Muscle of back (tissue), 13 donors: ENCODE results near the gene PES1. TPM values are rescaled to one million over a fixed set of nuclear protein-coding genes. Genes with fewer than 3 reads are reported as not detected.
"Not testable (repeated sequence)": the region's sequence is repeated elsewhere in the genome, so short reads cannot be mapped to it uniquely, and the experiment has no call there.

Source experiments
- DNase-seq, 3 donors: peaks; one replicate each; pipeline versions ENCODE4 v3.0.0 to v3.0.0-alpha.2; 2013
- long read RNA-seq, 9 donors: transcript quantifications; one replicate each; lab custom pipeline, GENCODE V29; 2026
- polyA plus RNA-seq, 10 donors: library from polyadenylated mRNA; unstranded; fragments of 120-200 nt; gene quantifications; one replicate each; pipeline ENCODE4 v1.2.1, GENCODE V29; 2013; ENCODE audit not compliant: insufficient read length in 10 of 10

The PES1 gene
- polyA plus RNA-seq = 10 to 100 TPM; 36.7 to 53.4 (median 45.2) TPM
- long read RNA-seq, donor 1, transcript PES1-202 (15 exons, 2,295 nt) = major isoform, 7 of 9 reads
- long read RNA-seq, donor 1, partial matches to known transcripts = 0 of 9 reads
- long read RNA-seq, donor 1, other reads (novel, unspliced or antisense) = 0 of 9 reads
- long read RNA-seq, donor 2, transcript PES1-202 (15 exons, 2,295 nt) = major isoform, 5 of 6 reads
- long read RNA-seq, donor 2, partial matches to known transcripts = 0 of 6 reads
- long read RNA-seq, donor 2, other reads (novel, unspliced or antisense) = 0 of 6 reads
- long read RNA-seq, donor 3 = 0 reads
- long read RNA-seq, donor 4, partial matches to known transcripts = 0 of 3 reads
- long read RNA-seq, donor 4, other reads (novel, unspliced or antisense) = 0 of 3 reads
- long read RNA-seq, donor 5, transcript PES1-202 (15 exons, 2,295 nt) = major isoform, 5 of 7 reads
- long read RNA-seq, donor 5, partial matches to known transcripts = 0 of 7 reads
- long read RNA-seq, donor 5, other reads (novel, unspliced or antisense) = 0 of 7 reads
- long read RNA-seq, donor 6, transcript PES1-202 (15 exons, 2,295 nt) = major isoform, 10 of 13 reads
- long read RNA-seq, donor 6, partial matches to known transcripts = 0 of 13 reads
- long read RNA-seq, donor 6, other reads (novel, unspliced or antisense) = 0 of 13 reads
- long read RNA-seq, donor 7, partial matches to known transcripts = 0 of 4 reads
- long read RNA-seq, donor 7, other reads (novel, unspliced or antisense) = 0 of 4 reads
- long read RNA-seq, donor 8, transcript PES1-202 (15 exons, 2,295 nt) = major isoform, 5 of 7 reads
- long read RNA-seq, donor 8, partial matches to known transcripts = 0 of 7 reads
- long read RNA-seq, donor 8, other reads (novel, unspliced or antisense) = 0 of 7 reads
- long read RNA-seq, donor 9 = 0 reads

DNA sequence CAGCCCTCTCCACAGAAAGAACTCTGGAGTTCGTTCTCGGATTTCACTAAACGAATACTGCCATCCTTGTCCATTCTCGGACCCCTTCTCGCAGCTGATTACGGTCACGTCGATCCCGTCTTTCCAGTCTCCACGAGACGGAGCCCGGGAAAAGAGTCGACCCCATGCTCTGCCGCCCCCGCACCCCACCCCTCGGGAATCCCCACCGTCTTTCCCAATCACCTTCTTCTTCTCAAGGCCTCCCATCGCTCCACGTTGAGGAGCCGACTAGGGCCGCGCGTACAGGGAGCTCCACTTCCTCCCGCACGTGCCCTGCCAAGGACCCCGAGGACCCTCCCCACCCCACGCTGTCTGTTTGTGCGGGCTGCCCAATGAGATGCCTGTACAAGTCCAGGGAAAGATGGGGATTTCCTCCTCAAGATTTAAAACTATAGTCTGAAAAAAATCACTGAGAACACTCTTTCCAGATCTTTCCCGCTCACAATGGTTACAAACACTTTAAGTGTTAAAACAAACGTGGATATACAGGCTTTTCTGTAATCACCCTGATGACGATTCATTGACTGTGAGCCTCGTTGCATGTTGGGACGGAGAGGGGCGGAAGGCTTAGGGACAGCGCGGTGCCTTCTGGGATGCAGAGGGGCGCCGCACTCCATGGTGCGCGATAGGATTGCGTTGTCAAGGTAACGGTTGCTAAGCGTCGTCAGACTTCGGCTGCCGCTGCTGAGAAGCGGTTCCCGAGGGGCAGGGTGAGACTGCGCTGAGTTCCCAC, at the start of gene PES1:
Gene PES1 (minus strand): TSS at position 323 of the 772 bp plus-strand sequence. CDS start 77 bp downstream, at position 246.
- peak; percentile 98 to 99 (median 99) for DNase-seq

DNA sequence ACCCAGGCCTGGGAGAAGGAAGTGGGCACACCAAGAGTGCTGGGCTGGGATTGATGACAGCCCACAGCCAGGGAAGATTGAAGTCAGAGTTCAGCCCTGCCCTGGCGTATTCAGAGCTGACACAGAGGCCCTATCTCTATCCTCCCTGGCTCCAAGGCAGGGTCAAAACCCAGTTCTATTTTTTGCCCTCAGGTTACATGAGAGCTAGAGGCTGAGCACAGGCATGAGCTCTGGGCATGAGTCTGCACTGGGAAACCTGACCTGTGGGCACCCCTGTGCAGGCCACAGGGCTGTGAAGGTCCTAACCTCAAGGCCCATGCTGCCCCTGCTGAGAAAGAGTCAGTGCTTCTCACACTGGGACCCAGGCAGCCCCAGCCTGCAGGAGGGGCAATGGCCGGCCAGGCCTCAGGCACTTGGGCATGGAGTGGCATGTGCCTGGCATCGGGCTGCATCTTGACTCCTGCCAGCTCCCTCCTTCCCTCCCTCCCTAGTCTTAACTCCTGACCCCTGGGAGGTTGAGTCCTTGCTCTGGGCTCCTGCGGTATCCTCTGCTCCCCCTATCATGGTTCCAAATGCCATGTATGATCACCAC, 49.2 kb upstream of the PES1 start:
- no peak for DNase-seq

- no peak for DNase-seq
These were observed 48.7 kb upstream of the PES1 start for GRCh38 chr22:30640361-30640760.

- no peak for DNase-seq
These were observed 46.0 kb upstream of the PES1 start for GRCh38 chr22:30637701-30638114.

DNA sequence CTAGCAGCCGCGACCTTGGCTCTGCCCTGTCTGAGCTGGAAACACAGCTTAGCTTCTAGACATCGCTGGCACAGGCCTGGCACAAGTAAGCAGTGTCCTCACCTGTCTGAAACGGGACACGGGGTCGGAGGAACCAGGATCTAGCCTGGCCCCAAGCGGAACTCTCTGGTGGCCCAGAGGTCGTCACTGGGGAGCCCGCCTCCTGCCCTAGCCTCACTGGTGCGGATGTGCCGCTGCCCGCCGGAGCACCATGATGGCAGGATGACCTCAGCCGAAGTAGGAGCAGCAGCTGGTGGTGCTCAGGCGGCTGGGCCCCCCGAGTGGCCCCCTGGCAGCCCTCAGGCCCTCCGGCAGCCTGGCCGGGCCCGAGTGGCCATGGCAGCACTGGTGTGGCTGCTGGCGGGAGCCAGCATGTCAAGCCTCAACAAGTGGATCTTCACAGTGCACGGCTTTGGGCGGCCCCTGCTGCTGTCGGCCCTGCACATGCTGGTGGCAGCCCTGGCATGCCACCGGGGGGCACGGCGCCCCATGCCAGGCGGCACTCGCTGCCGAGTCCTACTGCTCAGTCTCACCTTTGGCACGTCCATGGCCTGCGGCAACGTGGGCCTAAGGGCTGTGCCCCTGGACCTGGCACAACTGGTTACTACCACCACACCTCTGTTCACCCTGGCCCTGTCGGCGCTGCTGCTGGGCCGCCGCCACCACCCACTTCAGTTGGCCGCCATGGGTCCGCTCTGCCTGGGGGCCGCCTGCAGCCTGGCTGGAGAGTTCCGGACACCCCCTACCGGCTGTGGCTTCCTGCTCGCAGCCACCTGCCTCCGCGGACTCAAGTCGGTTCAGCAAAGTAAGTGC, 44.7 kb upstream of the PES1 start:
- DNase-seq = peak in 1 of 3 donors; percentile 28

DNA sequence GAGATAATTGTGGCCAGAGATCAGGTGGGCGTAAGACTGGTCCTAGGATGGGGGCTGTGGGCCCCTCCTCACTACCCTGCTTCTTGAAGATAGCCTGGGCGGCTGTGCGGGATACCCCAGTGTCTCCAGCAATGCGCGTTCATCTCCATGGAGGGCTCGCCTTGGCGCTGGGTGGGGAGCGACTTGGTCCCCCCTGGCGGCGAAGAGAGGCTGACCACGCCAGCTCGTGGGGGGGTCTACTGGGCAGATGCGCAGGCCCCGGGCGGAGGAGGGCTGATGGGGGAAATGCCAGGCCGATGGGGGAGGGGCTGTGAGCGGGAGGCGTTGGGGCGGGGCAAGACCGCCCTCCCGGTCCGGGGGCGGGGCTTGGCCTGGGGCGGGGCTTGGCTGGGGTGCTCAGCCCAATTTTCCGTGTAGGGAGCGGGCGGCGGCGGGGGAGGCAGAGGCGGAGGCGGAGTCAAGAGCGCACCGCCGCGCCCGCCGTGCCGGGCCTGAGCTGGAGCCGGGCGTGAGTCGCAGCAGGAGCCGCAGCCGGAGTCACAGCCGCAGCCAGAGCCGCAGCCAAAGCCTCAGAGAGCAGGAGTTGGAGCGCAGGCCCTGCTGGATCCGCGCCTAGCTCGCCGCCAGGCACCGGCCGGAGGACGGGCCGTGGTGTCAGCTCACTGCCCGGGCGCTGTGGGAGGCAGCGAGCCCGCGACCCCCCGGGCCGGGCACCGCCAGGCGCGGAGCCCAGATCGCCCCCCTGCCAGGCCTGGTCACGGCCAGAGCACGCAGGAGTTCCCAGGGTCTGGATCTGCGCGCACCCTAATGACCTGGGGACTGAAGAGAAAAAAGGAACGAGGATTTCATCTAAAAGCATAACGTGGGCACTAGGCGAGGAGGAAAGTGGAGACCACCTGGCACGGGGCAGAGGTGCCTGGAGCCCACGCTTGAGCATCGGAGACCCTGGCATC, 43.8 kb upstream of the PES1 start, which contains the start of gene SLC35E4:
Gene SLC35E4 (plus strand): TSS at position 509 of the 953 bp plus-strand sequence. CDS start 670 bp downstream, outside the sequence.
- peak; percentile 88 to 92 (median 89) for DNase-seq

DNA sequence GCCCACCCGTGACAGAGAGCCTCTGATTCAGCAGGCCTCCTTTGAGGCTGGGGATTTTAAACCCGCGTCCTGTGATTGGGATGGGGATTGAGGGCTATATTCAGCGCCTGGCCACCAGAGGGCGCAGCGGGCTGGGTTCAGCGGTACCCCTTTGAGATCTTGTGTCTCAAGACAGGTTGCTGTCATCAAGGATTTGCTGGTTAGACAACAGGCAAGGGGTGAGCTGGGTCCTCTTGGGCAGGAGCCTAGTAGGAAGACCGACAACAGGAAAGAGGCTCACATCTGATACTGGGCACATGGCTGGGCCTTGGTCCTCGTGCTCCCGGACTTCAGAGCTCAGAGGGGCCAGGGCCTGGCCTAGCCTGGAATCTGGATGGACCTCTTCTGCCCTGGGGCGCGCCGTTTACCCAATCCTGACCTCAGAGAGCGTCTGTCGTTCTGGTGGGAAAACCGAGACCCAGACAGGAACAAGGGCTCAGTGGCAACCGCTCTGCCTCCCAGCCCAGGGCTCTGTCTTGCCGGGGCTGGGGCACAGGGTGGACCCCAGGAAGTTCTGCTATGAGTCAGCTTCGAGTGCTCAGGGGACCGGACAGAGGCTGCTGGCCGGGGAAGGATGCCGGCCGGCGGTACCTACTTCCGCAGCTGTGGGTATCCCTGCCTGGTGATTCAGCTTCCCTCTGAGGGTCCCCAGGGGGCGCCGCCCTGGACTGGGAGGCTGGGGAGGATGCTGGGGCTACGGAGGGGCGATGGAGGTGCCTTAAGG, 42.9 kb upstream of the PES1 start:
- DNase-seq = peak; percentile 81 to 91 (median 85)

GRCh38 chr22:30631469-30631868, 39.8 kb upstream of the PES1 start:
- not testable (repeated sequence) for DNase-seq

DNA sequence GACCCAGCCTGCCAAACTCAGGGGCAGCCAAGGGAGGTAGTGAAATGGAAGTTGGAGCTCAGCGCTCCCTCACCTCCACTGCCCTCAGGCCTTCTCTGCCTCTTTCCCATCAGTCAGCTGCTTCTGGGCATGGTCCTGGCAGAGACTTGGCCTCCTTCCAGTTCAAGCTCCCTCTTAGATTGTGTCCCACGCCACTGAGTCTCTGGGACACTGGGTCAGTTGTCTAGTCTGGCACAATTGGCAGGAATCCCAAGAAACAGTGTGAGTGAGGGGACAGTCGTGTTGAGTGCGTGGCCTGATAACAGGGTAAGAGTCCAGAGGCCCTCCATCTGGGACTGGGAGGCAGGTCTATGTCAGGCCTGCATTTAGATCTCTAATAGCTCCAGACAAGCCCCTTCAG, 36.8 kb upstream of the PES1 start:
- no peak for DNase-seq

DNA sequence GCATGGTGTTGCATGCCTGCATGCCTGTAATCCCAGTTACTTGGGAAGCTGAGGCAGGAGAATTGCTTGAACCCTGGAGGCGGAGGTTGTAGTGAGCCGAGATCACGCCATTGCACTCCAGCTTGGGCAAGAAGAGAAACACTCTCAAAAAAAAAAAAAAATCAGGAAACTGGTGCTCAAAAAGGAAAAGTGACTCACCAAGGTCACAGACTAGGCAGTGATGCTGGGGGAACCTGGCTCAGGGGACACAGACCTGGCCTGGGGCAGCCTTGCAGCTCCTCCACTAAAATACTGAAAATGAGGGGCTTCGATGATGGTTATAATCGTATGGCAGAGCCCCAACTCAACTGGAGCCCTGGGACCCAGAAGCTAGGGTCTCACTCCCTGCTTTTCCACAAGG, 35.8 kb upstream of the PES1 start:
- DNase-seq = no peak

DNA sequence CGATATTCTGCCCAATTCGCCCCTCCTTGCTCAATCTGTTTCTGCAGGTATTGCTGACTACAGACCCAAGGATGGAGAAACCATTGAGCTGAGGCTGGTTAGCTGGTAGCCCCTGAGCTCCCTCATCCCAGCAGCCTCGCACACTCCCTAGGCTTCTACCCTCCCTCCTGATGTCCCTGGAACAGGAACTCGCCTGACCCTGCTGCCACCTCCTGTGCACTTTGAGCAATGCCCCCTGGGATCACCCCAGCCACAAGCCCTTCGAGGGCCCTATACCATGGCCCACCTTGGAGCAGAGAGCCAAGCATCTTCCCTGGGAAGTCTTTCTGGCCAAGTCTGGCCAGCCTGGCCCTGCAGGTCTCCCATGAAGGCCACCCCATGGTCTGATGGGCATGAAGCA, 34.7 kb upstream of the PES1 start:
- DNase-seq = no peak

DNA sequence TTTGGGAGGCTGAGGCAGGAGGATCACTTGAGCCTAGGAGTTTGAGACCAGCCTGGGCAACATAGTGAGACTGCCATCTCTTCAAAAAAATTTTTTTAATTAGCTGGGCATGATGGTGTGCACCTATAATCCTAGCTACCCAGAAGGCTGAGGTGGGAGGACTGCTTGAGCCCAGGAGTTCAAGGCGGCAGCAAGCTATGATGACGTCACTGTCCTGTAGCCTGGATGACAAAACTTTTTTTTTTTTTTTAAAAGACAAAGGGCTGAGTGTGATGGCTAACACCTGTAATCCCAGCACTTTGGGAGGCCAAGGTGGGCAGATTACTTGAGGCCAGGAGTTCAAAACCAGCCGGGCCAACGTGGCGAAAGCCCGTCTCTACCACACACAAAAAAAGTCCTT, 28.2 kb upstream of the PES1 start:
- not testable (repeated sequence) for DNase-seq

DNA sequence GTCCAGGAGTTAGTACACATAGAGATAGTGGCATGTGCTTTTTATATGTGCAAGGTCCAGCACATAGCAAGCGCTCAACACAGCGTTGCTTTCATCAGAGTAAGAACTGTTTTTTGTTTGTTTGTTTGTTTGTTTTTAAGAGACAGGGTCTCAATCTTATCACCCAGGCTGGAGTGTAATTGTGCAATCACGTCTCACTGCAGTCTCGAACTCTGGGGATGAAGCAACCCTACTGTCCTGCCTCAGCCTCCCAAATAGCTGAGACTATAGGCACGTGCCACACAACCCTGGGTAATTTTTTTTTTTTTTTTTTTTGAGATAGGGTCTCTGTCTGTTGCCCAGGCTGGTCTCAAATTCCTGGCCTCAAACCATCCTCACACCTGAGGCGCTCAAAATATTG, 26.1 kb upstream of the PES1 start:
- no peak for DNase-seq

DNA sequence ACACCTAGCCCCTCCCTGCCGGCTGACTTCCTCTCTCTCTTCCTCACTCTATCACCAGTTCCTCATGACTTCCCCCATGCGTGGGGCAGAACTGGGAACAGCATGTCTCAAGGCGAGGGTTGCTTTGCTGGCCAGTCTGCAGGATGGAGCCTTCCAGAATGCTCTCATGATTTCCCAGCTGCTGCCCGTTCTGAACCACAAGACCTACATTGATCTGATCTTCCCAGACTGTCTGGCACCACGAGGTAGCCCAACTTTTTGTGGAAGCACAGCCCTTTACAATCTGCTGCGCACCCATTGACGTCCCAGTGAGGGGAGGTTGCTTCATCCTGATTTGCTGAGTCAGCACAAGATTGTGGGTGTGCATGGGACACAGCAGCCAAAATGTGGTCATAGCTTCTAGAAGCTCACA, 23.8 kb upstream of the PES1 start:
- no peak for DNase-seq

DNA sequence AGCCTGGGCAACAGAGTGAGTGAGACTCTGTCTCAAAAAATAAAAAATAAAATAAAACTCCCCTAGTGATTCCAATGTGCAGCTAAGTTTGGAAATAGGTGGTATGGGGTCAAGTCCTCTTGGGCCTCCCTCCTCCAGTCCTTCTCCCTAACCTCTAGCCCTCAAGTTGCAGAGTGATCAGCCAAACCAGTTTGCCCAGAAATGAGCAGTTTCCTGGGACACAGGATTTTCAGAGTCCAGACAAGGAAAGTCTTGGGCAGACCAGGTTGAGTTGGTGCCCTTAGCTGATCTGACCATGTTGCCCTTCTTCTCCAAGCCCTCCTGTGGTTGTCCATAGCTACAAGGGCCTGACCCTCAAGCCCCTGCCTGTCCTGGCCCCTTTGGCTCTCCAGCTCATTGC, 23.2 kb upstream of the PES1 start:
- DNase-seq = no peak

GRCh38 chr22:30614268-30614667, 22.6 kb upstream of the PES1 start:
- no peak for DNase-seq

DNA sequence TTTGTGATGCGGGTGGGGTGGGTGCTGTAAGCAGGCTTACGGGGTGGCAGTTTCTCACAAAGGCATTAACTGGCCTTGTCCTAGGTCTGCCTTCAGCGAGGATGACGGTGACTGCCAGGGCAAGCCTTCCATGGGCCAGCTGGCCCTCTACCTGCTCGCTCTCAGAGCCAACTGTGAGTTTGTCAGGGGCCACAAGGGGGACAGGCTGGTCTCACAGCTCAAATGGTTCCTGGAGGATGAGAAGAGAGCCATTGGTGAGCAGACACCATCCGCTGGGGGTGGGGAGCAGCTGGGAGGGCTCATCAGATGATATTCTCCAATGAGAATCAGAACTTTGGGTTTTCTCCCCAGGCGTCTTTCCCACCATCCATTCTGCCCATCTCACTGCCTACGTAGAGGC, 21.1 kb upstream of the PES1 start:
- no peak for DNase-seq

DNA sequence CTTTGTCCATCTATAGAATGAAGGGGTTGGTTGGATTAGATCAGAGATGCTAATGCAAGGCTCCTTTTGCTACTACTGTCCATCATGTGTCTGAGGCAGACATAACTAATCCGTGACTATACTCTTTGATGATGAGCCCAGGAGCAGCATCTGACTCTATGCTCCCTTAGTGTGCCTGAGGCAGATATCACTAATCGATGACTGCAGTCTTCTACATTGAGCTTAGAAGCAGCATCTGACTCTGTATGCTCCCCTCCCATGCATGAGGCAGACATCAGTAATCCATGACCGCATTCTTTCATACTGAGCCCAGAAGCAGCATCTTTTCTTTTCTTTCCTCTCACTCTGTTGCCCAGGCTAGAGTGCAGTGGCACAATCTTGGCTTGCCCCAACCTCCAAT, 19.5 kb upstream of the PES1 start:
- DNase-seq = no peak
